SH-SY5Y (cell line): Measurements from ENCODE around the gene SYNGAP1.

Experiments
- GATA2 ChIP-seq: IDR thresholded peaks from 2 replicates; pipeline ENCODE4 v1.6.1; 2011; ENCODE audit warnings: mild to moderate bottlenecking, low read depth, low read length
- GATA3 ChIP-seq: IDR thresholded peaks from 2 replicates; pipeline ENCODE4 v1.6.1; 2011; ENCODE audit warnings: low read depth, mild to moderate bottlenecking, low read length, moderate library complexity

GRCh38 chr6:33428224-33428965 lies 8.5 kb downstream of the SYNGAP1 start:
- no peak for TF ChIP-seq GATA3
- TF ChIP-seq GATA2, result no peak
